Fibroblast of lung (primary cell): Measurements from ENCODE around the gene RASA4.
"Not testable (repeated sequence)": the region's sequence is repeated elsewhere in the genome, so short reads cannot be mapped to it uniquely, and the experiment has no call there.

Experiments
- EZH2 ChIP-seq: IDR thresholded peaks from 2 replicates; pipeline ENCODE4 v1.5.1; 2012; ENCODE audit warnings: low read length, control low read depth, mild to moderate bottlenecking; ENCODE audit errors: missing control alignments
- TF ChIP-seq, protein P1 (sequence below), 2 donors: IDR thresholded peaks in 1 of 2; conservative IDR thresholded peaks in 1 of 2; 1 replicate in 1 of 2; 2 replicates in 1 of 2; pipeline ENCODE4 v1.5.1; 2011 to 2012; ENCODE audit warnings: low read length in 2 of 2, control low read depth in 1 of 2, inconsistent platforms in 1 of 2, low read depth in 1 of 2, mild to moderate bottlenecking in 1 of 2

DNA sequence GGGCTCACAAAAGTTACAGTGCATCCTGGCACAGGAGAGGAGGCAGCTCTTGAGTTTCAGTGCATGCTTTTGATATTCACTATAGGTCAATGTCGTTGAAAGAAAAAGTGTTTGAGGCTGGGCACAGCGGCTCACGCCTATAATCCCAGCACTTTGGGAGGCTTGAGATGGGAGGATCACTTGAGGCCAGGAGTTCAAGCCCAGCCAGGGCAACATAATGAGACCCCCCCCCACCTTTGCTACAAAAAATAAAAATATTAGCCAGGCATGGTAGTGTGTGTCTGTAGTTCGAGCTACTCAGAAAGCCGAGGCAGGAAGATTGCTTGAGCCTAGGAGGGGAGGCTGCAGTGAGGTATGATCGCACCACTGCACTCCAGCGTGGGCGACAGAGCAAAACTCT lies 1.6 kb upstream of the RASA4 start:
- TF ChIP-seq, protein P1, sequence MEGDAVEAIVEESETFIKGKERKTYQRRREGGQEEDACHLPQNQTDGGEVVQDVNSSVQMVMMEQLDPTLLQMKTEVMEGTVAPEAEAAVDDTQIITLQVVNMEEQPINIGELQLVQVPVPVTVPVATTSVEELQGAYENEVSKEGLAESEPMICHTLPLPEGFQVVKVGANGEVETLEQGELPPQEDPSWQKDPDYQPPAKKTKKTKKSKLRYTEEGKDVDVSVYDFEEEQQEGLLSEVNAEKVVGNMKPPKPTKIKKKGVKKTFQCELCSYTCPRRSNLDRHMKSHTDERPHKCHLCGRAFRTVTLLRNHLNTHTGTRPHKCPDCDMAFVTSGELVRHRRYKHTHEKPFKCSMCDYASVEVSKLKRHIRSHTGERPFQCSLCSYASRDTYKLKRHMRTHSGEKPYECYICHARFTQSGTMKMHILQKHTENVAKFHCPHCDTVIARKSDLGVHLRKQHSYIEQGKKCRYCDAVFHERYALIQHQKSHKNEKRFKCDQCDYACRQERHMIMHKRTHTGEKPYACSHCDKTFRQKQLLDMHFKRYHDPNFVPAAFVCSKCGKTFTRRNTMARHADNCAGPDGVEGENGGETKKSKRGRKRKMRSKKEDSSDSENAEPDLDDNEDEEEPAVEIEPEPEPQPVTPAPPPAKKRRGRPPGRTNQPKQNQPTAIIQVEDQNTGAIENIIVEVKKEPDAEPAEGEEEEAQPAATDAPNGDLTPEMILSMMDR (conservative IDR thresholded peaks at IDR 0.05 in 1 of 2, IDR thresholded peaks at IDR 0.05 in 1 of 2; ENCODE audit: low read depth in 1 of 2, low read length in 2 of 2) = not testable (repeated sequence)
- TF ChIP-seq EZH2 = not testable (repeated sequence)
